LNCAP (cell line): ENCODE results near the gene NTHL1.

Experiments used
- TF ChIP-seq, protein P1 (sequence below): fragments of 450-650 bp; IDR thresholded peaks from 2 replicates; pipeline ENCODE4 v1.5.1; 2017; ENCODE audit warnings: mild to moderate bottlenecking

Gene NTHL1

DNA sequence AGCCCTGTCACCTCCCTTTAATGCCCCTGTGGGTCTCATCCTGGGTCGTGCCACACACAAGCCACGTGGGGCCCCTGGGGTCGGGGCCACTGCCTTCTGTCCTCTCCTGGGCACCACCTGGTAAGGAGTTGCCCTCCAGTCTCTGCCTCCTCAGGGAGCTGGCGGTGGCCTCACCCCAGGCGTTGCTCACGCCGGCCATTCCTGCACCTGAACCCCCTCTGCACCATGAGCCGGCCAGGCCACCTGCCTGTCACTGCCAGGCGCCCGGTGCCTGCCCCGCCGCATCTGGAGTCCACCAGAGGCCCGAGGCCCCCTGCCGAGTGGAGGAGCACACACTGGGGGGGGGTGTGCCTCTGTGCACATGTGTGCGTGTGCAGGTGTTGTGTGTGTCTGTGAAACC is 10.5 kb downstream of the NTHL1 start:
- TF ChIP-seq, protein P1, sequence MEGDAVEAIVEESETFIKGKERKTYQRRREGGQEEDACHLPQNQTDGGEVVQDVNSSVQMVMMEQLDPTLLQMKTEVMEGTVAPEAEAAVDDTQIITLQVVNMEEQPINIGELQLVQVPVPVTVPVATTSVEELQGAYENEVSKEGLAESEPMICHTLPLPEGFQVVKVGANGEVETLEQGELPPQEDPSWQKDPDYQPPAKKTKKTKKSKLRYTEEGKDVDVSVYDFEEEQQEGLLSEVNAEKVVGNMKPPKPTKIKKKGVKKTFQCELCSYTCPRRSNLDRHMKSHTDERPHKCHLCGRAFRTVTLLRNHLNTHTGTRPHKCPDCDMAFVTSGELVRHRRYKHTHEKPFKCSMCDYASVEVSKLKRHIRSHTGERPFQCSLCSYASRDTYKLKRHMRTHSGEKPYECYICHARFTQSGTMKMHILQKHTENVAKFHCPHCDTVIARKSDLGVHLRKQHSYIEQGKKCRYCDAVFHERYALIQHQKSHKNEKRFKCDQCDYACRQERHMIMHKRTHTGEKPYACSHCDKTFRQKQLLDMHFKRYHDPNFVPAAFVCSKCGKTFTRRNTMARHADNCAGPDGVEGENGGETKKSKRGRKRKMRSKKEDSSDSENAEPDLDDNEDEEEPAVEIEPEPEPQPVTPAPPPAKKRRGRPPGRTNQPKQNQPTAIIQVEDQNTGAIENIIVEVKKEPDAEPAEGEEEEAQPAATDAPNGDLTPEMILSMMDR: no peak

DNA sequence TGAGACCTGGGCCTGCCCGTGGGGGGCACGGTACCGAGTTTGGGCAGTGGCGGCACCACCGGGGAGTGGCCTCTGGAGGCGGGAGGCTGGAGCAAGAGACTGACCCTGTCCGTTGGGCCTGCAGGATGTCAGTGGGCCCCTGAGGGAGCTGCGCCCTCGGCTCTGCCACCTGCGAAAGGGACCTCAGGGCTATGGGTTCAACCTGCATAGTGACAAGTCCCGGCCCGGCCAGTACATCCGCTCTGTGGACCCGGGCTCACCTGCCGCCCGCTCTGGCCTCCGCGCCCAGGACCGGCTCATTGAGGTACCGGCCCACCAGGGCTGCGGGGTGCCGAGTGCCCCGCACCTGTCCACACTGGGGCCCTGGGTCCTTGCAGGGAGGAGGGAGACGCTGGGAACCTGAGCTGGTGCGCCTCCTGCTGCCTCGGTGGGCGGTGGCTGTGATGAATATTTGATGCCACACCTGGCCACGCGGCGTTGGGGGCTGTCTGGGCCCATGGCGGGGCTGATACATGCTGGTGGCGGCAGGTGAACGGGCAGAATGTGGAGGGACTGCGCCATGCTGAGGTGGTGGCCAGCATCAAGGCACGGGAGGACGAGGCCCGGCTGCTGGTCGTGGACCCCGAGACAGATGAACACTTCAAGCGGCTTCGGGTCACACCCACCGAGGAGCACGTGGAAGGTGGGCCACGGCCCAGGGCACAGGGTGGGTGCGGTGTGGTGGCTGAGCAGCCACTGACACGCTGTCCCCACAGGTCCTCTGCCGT is 11.3 kb downstream of the NTHL1 start:
- TF ChIP-seq, protein P1: no peak

DNA sequence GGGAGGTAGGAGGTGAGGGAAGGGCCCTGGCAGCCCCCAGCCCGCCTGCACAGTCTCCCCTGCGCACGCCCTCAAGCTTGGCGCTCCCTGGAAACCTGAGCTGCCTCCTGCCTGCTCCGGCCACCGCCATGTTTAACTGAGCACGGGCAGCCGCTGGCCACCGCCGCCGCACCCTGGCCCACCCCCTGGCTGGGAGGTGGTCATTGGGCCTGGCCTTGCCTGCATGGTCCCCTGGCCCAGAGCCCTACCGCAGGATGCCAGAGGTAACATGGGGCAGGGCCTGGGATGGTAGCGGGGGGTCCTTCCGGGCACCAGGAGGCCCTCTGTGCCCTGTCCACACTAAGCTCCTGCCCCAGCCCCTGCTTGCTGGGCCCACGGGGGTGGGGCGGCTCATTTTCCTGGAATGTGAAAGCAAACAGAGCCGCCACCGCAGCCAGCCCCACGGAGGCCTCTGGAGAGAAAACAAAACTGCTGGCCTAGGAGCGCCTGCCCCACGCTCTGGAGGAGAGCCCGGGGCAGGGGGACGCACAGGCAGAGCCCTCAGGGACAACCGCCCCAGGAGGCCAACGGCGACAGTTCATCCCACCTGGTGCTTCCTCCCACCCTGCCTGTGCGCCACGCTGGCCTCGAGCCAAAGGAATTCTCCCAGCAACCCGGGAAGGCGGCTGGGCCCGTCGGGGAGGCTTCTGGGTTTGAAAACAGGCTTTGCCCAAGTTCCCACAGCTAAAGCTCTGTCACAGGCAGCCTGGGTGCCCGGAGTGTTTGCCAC is 12.0 kb downstream of the NTHL1 start:
- TF ChIP-seq, protein P1: no peak

DNA sequence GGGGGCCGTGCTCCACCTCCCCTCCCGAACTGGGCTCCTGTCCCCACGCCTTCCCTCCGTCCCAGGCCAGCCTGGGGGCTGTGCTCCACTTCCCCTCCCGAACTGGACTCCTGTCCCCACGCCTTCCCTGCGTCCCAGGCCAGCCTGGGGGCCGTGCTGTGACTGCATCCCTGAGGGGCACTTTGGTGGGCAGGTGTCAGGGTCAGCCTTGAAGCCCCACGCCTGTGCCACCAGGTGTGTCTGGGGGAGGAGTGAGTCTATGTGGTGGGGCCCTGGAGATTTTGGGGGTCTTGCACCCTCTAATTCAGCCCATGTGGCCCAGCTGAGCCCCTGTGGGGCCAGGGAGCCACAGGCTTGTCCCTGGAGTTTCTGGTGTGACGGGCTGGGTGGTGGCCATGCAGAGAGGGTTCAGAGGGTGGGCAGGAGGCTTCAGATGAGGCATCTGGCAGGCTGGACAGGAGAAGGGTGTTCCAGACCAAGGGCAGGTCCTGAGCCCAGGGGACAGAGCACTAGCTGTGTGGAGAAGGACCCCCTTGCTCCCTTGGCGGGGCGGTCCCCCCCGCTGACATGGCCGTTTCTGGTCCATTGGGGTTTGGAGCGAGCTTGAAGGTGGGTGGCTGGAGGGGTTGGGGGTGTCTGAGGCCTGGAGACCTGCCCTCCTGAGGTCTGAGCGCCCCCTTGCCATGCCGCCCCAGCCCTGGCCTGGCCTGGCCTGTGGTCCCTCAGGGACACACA is 12.8 kb downstream of the NTHL1 start:
- TF ChIP-seq, protein P1: no peak

DNA sequence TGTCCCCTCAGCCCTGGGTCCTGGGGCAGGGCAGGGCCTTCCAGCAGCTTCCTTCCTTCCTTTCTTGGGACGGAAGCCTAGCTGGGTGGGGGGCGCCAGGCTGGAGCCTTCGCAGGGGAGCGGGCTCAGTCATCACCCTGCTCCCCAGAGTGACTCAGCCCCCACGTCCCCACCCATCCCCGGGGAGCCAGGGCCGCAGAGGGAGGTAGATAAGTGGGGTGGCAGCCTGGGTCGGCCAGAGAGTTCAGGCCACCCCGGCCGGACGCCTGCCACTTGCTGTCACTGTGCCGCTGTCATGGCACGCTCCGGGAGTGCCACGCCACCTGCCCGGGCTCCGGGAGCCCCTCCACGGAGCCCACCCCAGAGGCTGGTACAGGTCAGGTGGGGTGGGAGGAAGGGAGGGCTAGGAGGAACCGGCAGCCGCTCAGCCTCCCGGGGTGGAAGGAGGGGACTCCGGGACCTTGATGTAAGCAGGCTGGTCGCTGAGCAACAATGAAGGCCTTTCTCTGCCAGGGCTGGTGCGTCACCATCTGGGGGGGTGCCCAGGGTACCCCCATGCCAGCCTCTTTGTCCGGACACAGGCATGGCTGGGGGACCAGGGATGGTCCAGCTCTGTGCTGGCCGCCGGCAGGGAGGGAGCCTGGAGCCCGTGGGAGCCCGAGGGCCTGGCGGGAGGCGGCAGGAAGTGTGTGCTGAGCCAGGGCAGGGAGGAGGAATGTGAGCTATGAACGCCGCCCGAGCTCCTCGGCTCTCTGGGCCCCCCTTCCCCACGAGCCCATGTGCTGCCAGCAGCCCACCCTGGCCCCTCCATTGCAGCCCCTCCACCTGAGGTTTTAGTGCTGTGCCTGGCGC is 14.4 kb downstream of the NTHL1 start:
- TF ChIP-seq, protein P1: no peak

DNA sequence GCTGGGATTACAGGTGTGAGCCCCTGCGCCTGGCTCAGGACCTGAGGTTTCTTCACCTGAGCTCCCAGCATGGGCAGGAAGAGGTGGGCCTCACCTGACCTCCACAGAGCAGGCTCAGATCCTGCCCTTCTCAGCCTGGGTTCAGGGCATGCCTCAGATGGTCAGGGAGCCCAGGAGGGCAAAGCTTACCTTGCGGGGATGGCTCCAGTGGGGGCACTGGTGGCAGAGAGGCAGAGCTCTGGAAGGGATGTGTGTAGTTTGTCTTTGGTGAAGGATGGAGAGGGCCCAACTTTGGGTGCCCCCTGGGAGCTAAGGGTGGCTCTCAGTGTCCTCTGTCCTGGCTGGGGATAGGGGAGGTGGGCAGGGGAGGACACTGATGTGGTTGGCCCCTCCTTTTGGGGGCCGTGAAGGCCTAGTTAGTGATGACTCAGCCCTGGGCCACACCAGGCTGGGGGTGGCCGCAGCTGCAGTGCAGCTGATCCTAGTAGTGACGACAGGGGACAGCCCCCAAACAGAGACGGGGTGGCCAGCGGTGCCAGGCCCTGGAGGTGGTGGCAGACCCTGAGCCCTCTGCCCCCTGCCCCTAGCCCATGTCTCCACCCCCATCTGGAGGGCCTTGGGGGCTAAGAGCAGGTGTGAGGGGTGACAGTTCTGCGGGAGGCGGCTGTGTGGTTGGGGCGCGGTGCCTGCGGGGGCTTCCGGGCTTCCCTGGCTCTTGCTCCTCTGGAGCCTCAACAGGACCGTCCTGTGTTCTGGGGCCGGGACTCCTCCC is 15.2 kb downstream of the NTHL1 start:
- TF ChIP-seq, protein P1: no peak
